Measurements from ENCODE around the gene OBSCN.

OBSCN gene

GRCh38 chr1:228339766-228340685 lies 132.2 kb downstream of the OBSCN start:
- Histone ChIP-seq H3K4me3 (ENCODE audit: low read depth, low read length) (no peak overlapping the region), H3K4me1 (ENCODE audit: control insufficient read depth, insufficient read depth, low read length) (no peaks in the 10 kb centered on the region), H3K27me3 (ENCODE audit: control insufficient read depth, insufficient read depth, low read length) (no peaks in the 10 kb centered on the region), H3K9me3 (ENCODE audit: control insufficient read depth, insufficient read depth, low read length) (no peaks in the 10 kb centered on the region), H3K9ac (ENCODE audit: low read depth, low read length) (no peak overlapping the region), H3K36me3 (ENCODE audit: control insufficient read depth, insufficient read depth, low read length) (no peaks in the 10 kb centered on the region)

GRCh38 chr1:228340686-228341449 lies 133.0 kb downstream of the OBSCN start:
- Histone ChIP-seq H3K9ac (ENCODE audit: low read depth, low read length) (no peak overlapping the region), H3K27me3 (ENCODE audit: control insufficient read depth, insufficient read depth, low read length) (no peaks in the 10 kb centered on the region), H3K4me3 (ENCODE audit: low read depth, low read length) (no peak overlapping the region), H3K4me1 (ENCODE audit: control insufficient read depth, insufficient read depth, low read length) (no peaks in the 10 kb centered on the region), H3K36me3 (ENCODE audit: control insufficient read depth, insufficient read depth, low read length) (no peaks in the 10 kb centered on the region), H3K9me3 (ENCODE audit: control insufficient read depth, insufficient read depth, low read length) (no peaks in the 10 kb centered on the region)

GRCh38 chr1:228341450-228341813 lies 133.6 kb downstream of the OBSCN start:
- Histone ChIP-seq H3K4me1 (ENCODE audit: control insufficient read depth, insufficient read depth, low read length) (no peaks in the 10 kb centered on the region), H3K36me3 (ENCODE audit: control insufficient read depth, insufficient read depth, low read length) (no peaks in the 10 kb centered on the region), H3K9ac (ENCODE audit: low read depth, low read length) (no peak overlapping the region), H3K9me3 (ENCODE audit: control insufficient read depth, insufficient read depth, low read length) (no peaks in the 10 kb centered on the region), H3K4me3 (ENCODE audit: low read depth, low read length) (no peak overlapping the region), H3K27me3 (ENCODE audit: control insufficient read depth, insufficient read depth, low read length) (no peaks in the 10 kb centered on the region)

- H3K4me3 ChIP-seq (ENCODE audit: low read depth, low read length): no peak overlapping the region
- no peaks in the 10 kb centered on the region for H3K9me3 ChIP-seq (ENCODE audit: control insufficient read depth, insufficient read depth, low read length)
- H3K4me1 ChIP-seq (ENCODE audit: control insufficient read depth, insufficient read depth, low read length): no peaks in the 10 kb centered on the region
- no peaks in the 10 kb centered on the region for H3K36me3 ChIP-seq (ENCODE audit: control insufficient read depth, insufficient read depth, low read length)
- no peak overlapping the region for H3K9ac ChIP-seq (ENCODE audit: low read depth, low read length)
- H3K27me3 ChIP-seq (ENCODE audit: control insufficient read depth, insufficient read depth, low read length): no peaks in the 10 kb centered on the region
Measured at GRCh38 chr1:228341814-228342626, 134.2 kb downstream of the OBSCN start.

- Histone ChIP-seq H3K27me3 (ENCODE audit: control insufficient read depth, insufficient read depth, low read length) (no peaks in the 10 kb centered on the region), H3K9ac (ENCODE audit: low read depth, low read length) (no peak overlapping the region)
Measured at GRCh38 chr1:228342627-228343190, 134.9 kb downstream of the OBSCN start.

GRCh38 chr1:228343191-228343661 lies 135.4 kb downstream of the OBSCN start:
- Histone ChIP-seq H3K9me3 (ENCODE audit: control insufficient read depth, insufficient read depth, low read length) (no peaks in the 10 kb centered on the region), H3K36me3 (ENCODE audit: control insufficient read depth, insufficient read depth, low read length) (no peaks in the 10 kb centered on the region), H3K27me3 (ENCODE audit: control insufficient read depth, insufficient read depth, low read length) (no peaks in the 10 kb centered on the region), H3K9ac (ENCODE audit: low read depth, low read length) (no peak overlapping the region), H3K4me1 (ENCODE audit: control insufficient read depth, insufficient read depth, low read length) (no peaks in the 10 kb centered on the region), H3K4me3 (ENCODE audit: low read depth, low read length) (no peak overlapping the region)

More at GRCh38 chr1:228342627-228343190, 134.9 kb downstream of the OBSCN start:
- H3K36me3 ChIP-seq (ENCODE audit: control insufficient read depth, insufficient read depth, low read length): no peaks in the 10 kb centered on the region
- H3K4me1 ChIP-seq (ENCODE audit: control insufficient read depth, insufficient read depth, low read length): no peaks in the 10 kb centered on the region
- H3K9me3 ChIP-seq (ENCODE audit: control insufficient read depth, insufficient read depth, low read length): no peaks in the 10 kb centered on the region
- H3K4me3 ChIP-seq (ENCODE audit: low read depth, low read length): no peak overlapping the region

- H3K27me3 ChIP-seq (ENCODE audit: control insufficient read depth, insufficient read depth, low read length): no peaks in the 10 kb centered on the region
- no peaks in the 10 kb centered on the region for H3K4me1 ChIP-seq (ENCODE audit: control insufficient read depth, insufficient read depth, low read length)
- no peak overlapping the region for H3K9ac ChIP-seq (ENCODE audit: low read depth, low read length)
- H3K9me3 ChIP-seq (ENCODE audit: control insufficient read depth, insufficient read depth, low read length): no peaks in the 10 kb centered on the region
- no peaks in the 10 kb centered on the region for H3K36me3 ChIP-seq (ENCODE audit: control insufficient read depth, insufficient read depth, low read length)
- H3K4me3 ChIP-seq (ENCODE audit: low read depth, low read length): no peak overlapping the region
Measured at GRCh38 chr1:228344631-228345072, 136.8 kb downstream of the OBSCN start.

- H3K36me3 ChIP-seq (ENCODE audit: control insufficient read depth, insufficient read depth, low read length): no peaks in the 10 kb centered on the region
- no peak overlapping the region for H3K4me3 ChIP-seq (ENCODE audit: low read depth, low read length)
- no peaks in the 10 kb centered on the region for H3K9me3 ChIP-seq (ENCODE audit: control insufficient read depth, insufficient read depth, low read length)
- no peaks in the 10 kb centered on the region for H3K4me1 ChIP-seq (ENCODE audit: control insufficient read depth, insufficient read depth, low read length)
- no peak overlapping the region for H3K9ac ChIP-seq (ENCODE audit: low read depth, low read length)
- H3K27me3 ChIP-seq (ENCODE audit: control insufficient read depth, insufficient read depth, low read length): no peaks in the 10 kb centered on the region
Measured at GRCh38 chr1:228345201-228345930, 137.5 kb downstream of the OBSCN start.

GRCh38 chr1:228346731-228347130 lies 138.9 kb downstream of the OBSCN start:
- Histone ChIP-seq H3K4me3 (ENCODE audit: low read depth, low read length) (no peak overlapping the region), H3K27me3 (ENCODE audit: control insufficient read depth, insufficient read depth, low read length) (no peaks in the 10 kb centered on the region), H3K9ac (ENCODE audit: low read depth, low read length) (no peak overlapping the region), H3K9me3 (ENCODE audit: control insufficient read depth, insufficient read depth, low read length) (no peaks in the 10 kb centered on the region), H3K4me1 (ENCODE audit: control insufficient read depth, insufficient read depth, low read length) (no peaks in the 10 kb centered on the region), H3K36me3 (ENCODE audit: control insufficient read depth, insufficient read depth, low read length) (no peaks in the 10 kb centered on the region)

- H3K9me3 ChIP-seq (ENCODE audit: control insufficient read depth, insufficient read depth, low read length): no peaks in the 10 kb centered on the region
- H3K4me3 ChIP-seq (ENCODE audit: low read depth, low read length): no peak overlapping the region
Measured at GRCh38 chr1:228347181-228347580, 139.3 kb downstream of the OBSCN start.

More at GRCh38 chr1:228347181-228347580, 139.3 kb downstream of the OBSCN start:
- no peaks in the 10 kb centered on the region for H3K4me1 ChIP-seq (ENCODE audit: control insufficient read depth, insufficient read depth, low read length)
- H3K9ac ChIP-seq (ENCODE audit: low read depth, low read length): no peak overlapping the region
- H3K27me3 ChIP-seq (ENCODE audit: control insufficient read depth, insufficient read depth, low read length): no peaks in the 10 kb centered on the region
- H3K36me3 ChIP-seq (ENCODE audit: control insufficient read depth, insufficient read depth, low read length): no peaks in the 10 kb centered on the region
